Smooth muscle cell of trachea (primary cell): ENCODE measurements around the gene CCDC141. TPM values are rescaled to one million over a fixed set of nuclear protein-coding genes. Genes with fewer than 3 reads are reported as not detected.

Experiments
- total RNA-seq: library from RNA; depleted of rRNA; stranded (reverse); fragments of >200 nt; gene quantifications from 2 replicates; pipeline ENCODE4 v1.2.1, GENCODE V29; 2014

Gene CCDC141
- under 0.01 and 0.29 TPM in 2 replicates for total RNA-seq

DNA sequence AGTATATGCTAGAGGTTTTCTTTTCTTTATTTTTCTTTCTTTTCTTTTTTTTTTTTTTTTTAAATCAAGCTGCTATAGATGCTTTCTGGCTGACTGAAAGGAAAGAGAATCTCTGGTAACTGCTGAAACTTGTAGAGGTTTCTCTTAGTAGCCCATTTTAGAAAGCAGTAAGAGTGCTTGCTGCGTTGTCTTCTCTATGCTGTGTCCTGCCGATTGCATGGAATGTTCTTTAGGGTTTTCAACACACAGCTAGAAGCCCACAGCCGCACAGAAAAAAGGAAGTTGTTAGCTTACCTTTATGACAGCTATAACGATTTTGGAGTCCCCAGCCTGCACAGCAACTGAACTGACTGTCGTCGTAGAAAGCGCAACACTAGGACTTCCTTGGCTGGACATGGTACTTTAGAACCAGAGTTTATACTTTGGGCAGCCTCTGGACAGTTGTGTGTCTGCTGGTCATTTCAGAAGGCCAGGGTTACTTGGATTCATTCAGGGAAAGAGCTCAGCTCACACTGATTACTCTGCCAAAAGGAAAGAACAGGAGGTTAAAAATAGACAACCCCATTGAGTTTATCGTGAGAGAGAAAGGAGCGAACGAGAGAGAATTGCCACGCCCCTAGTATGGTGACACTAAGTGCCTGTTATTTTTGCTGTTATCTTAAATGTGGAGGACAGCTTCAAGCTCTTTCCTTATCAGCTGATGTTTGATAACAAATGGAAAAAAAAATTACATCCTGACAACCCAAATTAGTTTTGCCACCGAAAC, at the start of gene CCDC141:
Gene CCDC141, minus strand, starts transcription at position 592 of the 766 bp plus-strand sequence. Its CDS starts 196 bp downstream, at position 396.

GRCh38 chr2:178807227-178808008, 242.5 kb downstream of the CCDC141 start, which contains the start of gene TTN:
TTN (minus strand) TSS chr2:178807423; CDS start chr2:178804642, 2,781 bp downstream.

Other genes with a start within 250 kb of the CCDC141 start
- gene TTN, start 242.7 kb downstream of the CCDC141 start, total RNA-seq: 0.50 and 3.8 TPM in 2 replicates
- gene SESTD1, start 214.7 kb upstream of the CCDC141 start, total RNA-seq: 27.8 and 45.4 TPM in 2 replicates